ENCODE measurements around the gene RUSC2.
"Not testable (repeated sequence)": the region's sequence is repeated elsewhere in the genome, so short reads cannot be mapped to it uniquely, and the experiment has no call there.

The RUSC2 gene

GRCh38 chr9:35488566-35489312 lies 1.2 kb upstream of the RUSC2 start:
- ChIA-PET CTCF (interaction anchor here (0.6 to 1.6 kb wide), 4 partner anchors 65 to 494 kb away, joined by 3 to 12 read pairs (median 4); partner anchors contain the start of gene FANCG), POLR2A (ENCODE audit: low non-redundant PET) (no interaction called here)
- DNase-seq (ENCODE audit: low spot score): no peak
- TF ChIP-seq, protein P1, sequence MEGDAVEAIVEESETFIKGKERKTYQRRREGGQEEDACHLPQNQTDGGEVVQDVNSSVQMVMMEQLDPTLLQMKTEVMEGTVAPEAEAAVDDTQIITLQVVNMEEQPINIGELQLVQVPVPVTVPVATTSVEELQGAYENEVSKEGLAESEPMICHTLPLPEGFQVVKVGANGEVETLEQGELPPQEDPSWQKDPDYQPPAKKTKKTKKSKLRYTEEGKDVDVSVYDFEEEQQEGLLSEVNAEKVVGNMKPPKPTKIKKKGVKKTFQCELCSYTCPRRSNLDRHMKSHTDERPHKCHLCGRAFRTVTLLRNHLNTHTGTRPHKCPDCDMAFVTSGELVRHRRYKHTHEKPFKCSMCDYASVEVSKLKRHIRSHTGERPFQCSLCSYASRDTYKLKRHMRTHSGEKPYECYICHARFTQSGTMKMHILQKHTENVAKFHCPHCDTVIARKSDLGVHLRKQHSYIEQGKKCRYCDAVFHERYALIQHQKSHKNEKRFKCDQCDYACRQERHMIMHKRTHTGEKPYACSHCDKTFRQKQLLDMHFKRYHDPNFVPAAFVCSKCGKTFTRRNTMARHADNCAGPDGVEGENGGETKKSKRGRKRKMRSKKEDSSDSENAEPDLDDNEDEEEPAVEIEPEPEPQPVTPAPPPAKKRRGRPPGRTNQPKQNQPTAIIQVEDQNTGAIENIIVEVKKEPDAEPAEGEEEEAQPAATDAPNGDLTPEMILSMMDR (conservative IDR thresholded peaks at IDR 0.05; ENCODE audit: low read depth): no peak
- H3K27ac ChIP-seq: peak overlapping the region; percentile 95

DNA sequence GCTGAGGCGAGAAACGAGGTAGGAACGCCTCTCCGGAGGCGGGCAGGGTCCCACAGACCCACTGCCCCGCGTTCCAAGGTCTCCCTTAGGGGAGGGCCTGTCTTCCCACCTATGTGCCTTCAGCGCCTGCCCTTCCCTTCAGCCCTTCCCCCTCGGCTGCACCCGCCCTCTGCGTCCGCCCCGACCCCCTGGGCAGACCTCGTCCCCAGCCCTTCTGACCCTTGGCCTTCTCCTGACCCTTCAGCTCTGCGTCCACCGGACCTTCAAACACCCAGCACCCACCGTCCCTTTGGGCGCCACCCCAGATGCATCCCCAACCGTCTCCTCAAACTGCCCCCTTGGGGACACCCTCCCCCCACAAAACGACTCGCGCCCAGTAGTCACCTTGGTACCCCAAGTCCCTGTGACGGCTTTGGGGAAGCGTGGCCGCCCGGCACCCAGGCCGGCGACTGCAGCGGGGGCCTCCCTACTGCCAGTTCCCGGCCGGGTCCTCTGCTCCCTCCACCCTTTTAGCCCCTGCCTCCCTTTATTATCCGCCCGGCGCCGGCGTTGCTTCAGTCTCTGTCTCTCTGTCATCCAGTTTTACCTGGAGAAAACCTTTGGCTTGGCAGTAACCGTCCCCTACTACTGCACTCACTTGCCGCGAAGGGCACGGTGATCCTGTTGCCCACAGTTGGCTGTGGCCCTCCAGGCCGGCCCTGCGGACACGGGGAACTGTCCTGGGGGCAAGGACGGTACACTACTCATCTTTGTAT lies 421 bp downstream of the RUSC2 start:
- H3K27ac ChIP-seq: peak overlapping the region; percentile 95
- ChIA-PET CTCF (interaction anchor here (0.7 to 1.6 kb wide), 5 partner anchors 13 to 496 kb away, joined by 3 to 12 read pairs (median 3); no protein-coding TSS in a partner anchor), POLR2A (ENCODE audit: low non-redundant PET) (no interaction called here)
- TF ChIP-seq, protein P1 (conservative IDR thresholded peaks at IDR 0.05; ENCODE audit: low read depth): no peak; the same call in 1 of the 2 replicates
- peak; percentile 30 for DNase-seq (ENCODE audit: low spot score)

- H3K27ac ChIP-seq: peak overlapping the region; percentile 95
- peak; percentile 30 for DNase-seq (ENCODE audit: low spot score)
- POLR2A ChIA-PET (ENCODE audit: low non-redundant PET): no interaction called here
- CTCF ChIA-PET: interaction anchor here (0.6 kb wide), 4 partner anchors 196 to 782 kb away, joined by 3 to 7 read pairs (median 4); no protein-coding TSS in a partner anchor
- TF ChIP-seq, protein P1 (conservative IDR thresholded peaks at IDR 0.05; ENCODE audit: low read depth): no peak
Measured at GRCh38 chr9:35490910-35491465, 1.1 kb downstream of the RUSC2 start.

- H3K27ac ChIP-seq; CTCF ChIA-PET; DNase-seq (ENCODE audit: low spot score); POLR2A ChIA-PET (ENCODE audit: low non-redundant PET): not testable (repeated sequence)
Measured at GRCh38 chr9:35493119-35493518, 3.2 kb downstream of the RUSC2 start.

- TF ChIP-seq, protein P1 (conservative IDR thresholded peaks at IDR 0.05; ENCODE audit: low read depth): no peak
- DNase-seq (ENCODE audit: low spot score): no peak
- ChIA-PET CTCF (interaction anchor here (0.7 to 1.6 kb wide), 2 partner anchors 15 to 58 kb away, joined by 3 to 5 read pairs; no protein-coding TSS in a partner anchor), POLR2A (ENCODE audit: low non-redundant PET) (no interaction called here)
- no peak overlapping the region for H3K27ac ChIP-seq
Measured at GRCh38 chr9:35495984-35496383, 6.1 kb downstream of the RUSC2 start.

DNA sequence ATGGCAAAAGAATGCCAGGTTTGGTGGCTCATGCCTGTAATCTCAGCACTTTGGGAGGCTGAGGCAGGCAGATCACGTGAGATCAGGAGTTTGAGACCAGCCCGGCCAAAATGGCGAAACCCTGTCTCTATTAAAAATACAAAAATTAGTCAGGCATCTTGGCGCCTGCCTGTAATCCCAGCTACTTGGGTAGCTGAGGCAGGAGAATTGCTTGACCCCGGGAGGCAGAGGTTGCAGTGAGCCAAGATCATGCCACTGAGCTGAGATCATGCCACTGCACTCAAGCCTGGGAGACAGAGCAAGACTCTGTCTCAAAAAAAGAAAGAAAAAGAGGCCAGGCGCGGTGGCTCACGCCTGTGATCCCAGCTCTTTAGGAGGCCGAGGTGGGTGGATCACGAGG lies 8.3 kb downstream of the RUSC2 start:
- POLR2A ChIA-PET (ENCODE audit: low non-redundant PET); H3K27ac ChIP-seq; DNase-seq (ENCODE audit: low spot score); CTCF ChIA-PET: not testable (repeated sequence)

DNA sequence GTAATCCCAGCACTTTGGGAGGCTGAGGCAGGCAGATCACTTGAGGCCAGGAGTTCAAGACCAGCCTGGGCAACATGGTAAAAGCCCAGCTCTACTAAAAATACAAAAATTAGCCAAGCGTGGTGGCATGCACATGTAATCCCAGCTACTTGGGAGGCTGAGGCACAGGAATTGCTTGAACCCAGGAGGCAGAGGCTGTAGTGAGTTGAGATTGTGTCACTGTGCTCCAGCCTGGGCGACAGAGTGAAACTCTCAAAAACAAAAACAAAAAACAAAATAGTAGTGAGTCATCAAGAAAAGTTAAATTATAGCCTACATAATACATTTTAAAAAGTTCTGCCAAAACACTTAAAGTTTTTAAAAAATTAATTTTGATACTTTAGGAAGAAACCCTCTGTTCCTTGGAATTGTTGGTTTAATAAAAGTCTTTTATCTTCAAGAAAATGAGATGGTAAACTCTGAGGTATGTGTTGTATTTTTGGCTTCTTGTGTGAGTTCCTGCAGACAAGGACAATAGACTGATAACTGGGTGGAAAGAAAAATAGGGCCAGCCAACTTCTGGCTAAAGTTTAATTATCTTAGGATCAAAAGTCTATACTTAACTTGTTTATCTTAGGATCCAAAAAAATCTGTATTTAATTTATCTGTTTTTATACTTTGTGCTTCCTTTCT lies 9.3 kb downstream of the RUSC2 start:
- no peak for DNase-seq (ENCODE audit: low spot score)
- no peak overlapping the region for H3K27ac ChIP-seq
- POLR2A ChIA-PET (ENCODE audit: low non-redundant PET): no interaction called here
- TF ChIP-seq, protein P1 (conservative IDR thresholded peaks at IDR 0.05; ENCODE audit: low read depth): no peak
- CTCF ChIA-PET: no interaction called here

Data from RWPE1 (cell line).